Measurements from ENCODE around the gene DDX21. TPM values are rescaled to one million over a fixed set of nuclear protein-coding genes. Genes with fewer than 3 reads are reported as not detected.
"Not testable (repeated sequence)": the region's sequence is repeated elsewhere in the genome, so short reads cannot be mapped to it uniquely, and the experiment has no call there.

DDX21 gene
- 104 and 112 TPM in 2 replicates for total RNA-seq

DNA sequence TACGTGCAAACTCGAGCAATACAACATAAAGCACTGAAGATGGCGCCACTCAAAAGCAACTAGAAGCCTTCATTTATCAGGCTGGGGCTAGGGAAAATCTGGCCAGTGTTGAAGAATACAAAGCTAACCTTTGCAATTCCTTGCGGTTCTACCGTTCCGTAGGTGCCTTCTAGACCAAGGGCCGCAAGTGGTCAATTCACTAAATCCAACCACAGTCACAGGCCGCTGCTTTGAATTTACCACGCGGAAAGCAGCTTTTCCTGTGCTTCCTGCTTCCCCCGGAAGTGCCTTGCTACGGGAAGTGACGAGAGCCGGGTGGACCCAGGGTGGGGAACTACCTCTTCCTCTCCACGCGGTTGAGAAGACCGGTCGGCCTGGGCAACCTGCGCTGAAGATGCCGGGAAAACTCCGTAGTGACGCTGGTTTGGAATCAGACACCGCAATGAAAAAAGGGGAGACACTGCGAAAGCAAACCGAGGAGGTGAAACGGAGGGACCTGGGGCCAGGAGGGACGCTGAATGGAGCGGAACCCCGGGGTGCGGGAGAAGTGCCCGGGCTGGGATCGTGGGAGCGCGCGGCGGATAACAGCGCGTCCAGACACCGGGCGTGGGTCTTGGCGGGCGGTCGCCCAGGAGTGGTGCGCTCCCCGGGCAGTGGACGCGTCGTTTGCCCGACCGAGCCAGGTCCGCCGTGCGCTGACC lies at the start of gene DDX21:
Gene DDX21, plus strand, starts transcription at position 339 of the 701 bp plus-strand sequence. Its CDS starts 56 bp downstream, at position 395.
- peak; percentile 88 for DNase-seq (ENCODE audit: low read depth)
- Histone ChIP-seq H3K4me3 (ENCODE audit: low read depth, low read length) (peak within 1 kb of the TSS; percentile 77), H3K27me3 (ENCODE audit: control insufficient read depth, insufficient read depth, low read length) (no peaks in the 10 kb centered on the region), H3K36me3 (ENCODE audit: control insufficient read depth, insufficient read depth, low read length) (no peaks in the 10 kb centered on the region)
- TF ChIP-seq, protein P1, sequence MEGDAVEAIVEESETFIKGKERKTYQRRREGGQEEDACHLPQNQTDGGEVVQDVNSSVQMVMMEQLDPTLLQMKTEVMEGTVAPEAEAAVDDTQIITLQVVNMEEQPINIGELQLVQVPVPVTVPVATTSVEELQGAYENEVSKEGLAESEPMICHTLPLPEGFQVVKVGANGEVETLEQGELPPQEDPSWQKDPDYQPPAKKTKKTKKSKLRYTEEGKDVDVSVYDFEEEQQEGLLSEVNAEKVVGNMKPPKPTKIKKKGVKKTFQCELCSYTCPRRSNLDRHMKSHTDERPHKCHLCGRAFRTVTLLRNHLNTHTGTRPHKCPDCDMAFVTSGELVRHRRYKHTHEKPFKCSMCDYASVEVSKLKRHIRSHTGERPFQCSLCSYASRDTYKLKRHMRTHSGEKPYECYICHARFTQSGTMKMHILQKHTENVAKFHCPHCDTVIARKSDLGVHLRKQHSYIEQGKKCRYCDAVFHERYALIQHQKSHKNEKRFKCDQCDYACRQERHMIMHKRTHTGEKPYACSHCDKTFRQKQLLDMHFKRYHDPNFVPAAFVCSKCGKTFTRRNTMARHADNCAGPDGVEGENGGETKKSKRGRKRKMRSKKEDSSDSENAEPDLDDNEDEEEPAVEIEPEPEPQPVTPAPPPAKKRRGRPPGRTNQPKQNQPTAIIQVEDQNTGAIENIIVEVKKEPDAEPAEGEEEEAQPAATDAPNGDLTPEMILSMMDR (IDR thresholded peaks at IDR 0.05; ENCODE audit: insufficient read depth, low read length, poor library complexity, severe bottlenecking), result peak; percentile 73

DNA sequence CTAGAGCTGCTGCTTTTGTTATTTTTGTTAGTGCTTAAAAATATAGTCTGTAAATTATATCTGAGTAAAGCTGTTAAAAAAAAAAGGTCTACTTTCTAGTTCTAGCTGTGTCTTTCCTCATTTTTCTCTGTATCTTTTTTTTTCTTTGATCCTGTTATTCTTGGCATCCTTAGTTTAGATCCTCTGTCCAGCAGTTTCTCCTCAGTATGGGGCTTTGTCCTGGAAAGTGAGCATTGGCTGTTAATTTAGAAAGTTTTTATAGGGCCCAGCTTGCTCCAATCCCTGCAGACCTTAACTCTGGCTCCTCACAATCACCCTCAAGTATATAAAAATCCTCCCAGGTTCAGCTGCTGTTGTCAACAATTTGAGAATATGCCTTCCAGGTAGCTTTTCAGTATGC lies 31.4 kb upstream of the DDX21 start:
- DNase-seq (ENCODE audit: low read depth), result no peak
- peaks cover 1% of the 10 kb centered on the region for H3K36me3 ChIP-seq (ENCODE audit: control insufficient read depth, insufficient read depth, low read length)

DNA sequence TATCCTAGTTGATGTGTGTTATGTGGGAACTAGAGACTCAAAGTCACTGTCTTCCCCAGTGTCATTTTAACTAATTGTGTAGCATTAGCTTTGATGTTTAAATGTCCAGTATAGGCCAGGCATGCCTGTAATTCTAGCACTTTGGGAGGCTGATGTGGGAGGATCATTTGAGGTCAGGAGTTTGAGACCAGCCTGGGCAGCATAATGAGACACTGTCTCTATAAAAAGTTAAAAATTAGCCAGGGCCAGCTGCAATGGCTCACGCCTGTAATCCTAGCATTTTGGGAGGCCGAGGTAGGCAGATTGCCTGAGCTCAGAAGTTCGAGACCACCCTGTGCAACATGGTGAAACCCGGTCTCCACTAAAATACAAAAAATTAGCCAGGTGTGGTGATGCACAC lies 30.5 kb upstream of the DDX21 start:
- Histone ChIP-seq H3K27me3 (ENCODE audit: control insufficient read depth, insufficient read depth, low read length) (no peaks in the 10 kb centered on the region), H3K36me3 (ENCODE audit: control insufficient read depth, insufficient read depth, low read length) (peaks cover 1% of the 10 kb centered on the region), H3K4me3 (ENCODE audit: low read depth, low read length) (no peak overlapping the region)
- DNase-seq (ENCODE audit: low read depth), result no peak
- TF ChIP-seq, protein P1 (IDR thresholded peaks at IDR 0.05; ENCODE audit: insufficient read depth, low read length, poor library complexity, severe bottlenecking), result no peak

More for the DNA sequence above, 31.4 kb upstream of the DDX21 start:
- TF ChIP-seq, protein P1 (IDR thresholded peaks at IDR 0.05; ENCODE audit: insufficient read depth, low read length, poor library complexity, severe bottlenecking), result no peak
- Histone ChIP-seq H3K4me3 (ENCODE audit: low read depth, low read length) (no peak overlapping the region), H3K27me3 (ENCODE audit: control insufficient read depth, insufficient read depth, low read length) (no peaks in the 10 kb centered on the region)

- not testable (repeated sequence) for H3K36me3 ChIP-seq (ENCODE audit: control insufficient read depth, insufficient read depth, low read length); H3K27me3 ChIP-seq (ENCODE audit: control insufficient read depth, insufficient read depth, low read length); DNase-seq (ENCODE audit: low read depth); H3K4me3 ChIP-seq (ENCODE audit: low read depth, low read length)
These were observed 26.8 kb upstream of the DDX21 start for GRCh38 chr10:68929157-68929556.

DNA sequence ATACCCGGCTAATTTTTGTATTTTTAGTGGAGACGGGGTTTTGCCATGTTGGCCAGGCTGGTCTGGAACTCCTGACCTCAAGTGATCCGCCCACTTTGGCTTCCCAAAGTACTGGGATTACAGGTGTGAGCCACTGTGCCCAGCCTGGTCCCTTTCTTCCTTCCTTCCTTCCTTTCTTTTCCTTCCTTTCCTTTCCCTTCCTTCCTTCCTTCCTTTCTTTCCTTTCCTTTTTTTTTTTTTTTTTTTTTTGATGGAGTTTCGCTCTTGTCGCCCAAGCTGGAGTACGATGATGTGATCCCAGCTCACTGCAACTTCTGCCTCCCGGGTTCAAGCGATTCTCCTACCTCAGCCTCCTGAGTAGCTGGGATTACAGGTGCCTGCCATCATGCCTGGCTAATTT lies 26.1 kb upstream of the DDX21 start:
- not testable (repeated sequence) for H3K4me3 ChIP-seq (ENCODE audit: low read depth, low read length); H3K27me3 ChIP-seq (ENCODE audit: control insufficient read depth, insufficient read depth, low read length); H3K36me3 ChIP-seq (ENCODE audit: control insufficient read depth, insufficient read depth, low read length); DNase-seq (ENCODE audit: low read depth)

DNA sequence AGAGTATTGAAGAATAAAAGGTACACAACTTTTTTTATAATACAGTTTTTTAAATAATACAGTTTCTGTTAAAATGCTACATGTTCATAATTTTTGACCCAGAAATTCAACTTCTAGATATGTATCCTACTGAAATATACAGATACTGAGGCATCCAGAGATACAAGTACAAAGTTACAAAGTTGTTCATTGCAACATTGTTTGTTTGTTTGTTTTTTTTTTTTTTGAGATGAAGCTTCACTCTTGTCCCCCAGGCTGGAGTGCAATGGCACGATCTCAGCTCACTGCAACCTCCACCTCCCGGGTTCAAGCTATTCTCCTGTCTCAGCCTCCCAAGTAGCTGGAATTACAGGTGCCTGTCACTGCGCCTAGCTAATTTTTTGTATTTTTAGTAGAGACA lies 23.1 kb upstream of the DDX21 start:
- not testable (repeated sequence) for H3K27me3 ChIP-seq (ENCODE audit: control insufficient read depth, insufficient read depth, low read length); H3K4me3 ChIP-seq (ENCODE audit: low read depth, low read length); H3K36me3 ChIP-seq (ENCODE audit: control insufficient read depth, insufficient read depth, low read length); DNase-seq (ENCODE audit: low read depth)

- no peaks in the 10 kb centered on the region for H3K27me3 ChIP-seq (ENCODE audit: control insufficient read depth, insufficient read depth, low read length)
- TF ChIP-seq, protein P1 (IDR thresholded peaks at IDR 0.05; ENCODE audit: insufficient read depth, low read length, poor library complexity, severe bottlenecking), result no peak
- no peak overlapping the region for H3K4me3 ChIP-seq (ENCODE audit: low read depth, low read length)
- no peaks in the 10 kb centered on the region for H3K36me3 ChIP-seq (ENCODE audit: control insufficient read depth, insufficient read depth, low read length)
- DNase-seq (ENCODE audit: low read depth), result no peak
These were observed 21.0 kb upstream of the DDX21 start for GRCh38 chr10:68934994-68935393.
